ENCODE measurements around the gene WASF2. TPM values are rescaled to one million over a fixed set of nuclear protein-coding genes. Genes with fewer than 3 reads are reported as not detected.

The WASF2 gene
- total RNA-seq, 1 donor from 2014 or later = 156 TPM

DNA sequence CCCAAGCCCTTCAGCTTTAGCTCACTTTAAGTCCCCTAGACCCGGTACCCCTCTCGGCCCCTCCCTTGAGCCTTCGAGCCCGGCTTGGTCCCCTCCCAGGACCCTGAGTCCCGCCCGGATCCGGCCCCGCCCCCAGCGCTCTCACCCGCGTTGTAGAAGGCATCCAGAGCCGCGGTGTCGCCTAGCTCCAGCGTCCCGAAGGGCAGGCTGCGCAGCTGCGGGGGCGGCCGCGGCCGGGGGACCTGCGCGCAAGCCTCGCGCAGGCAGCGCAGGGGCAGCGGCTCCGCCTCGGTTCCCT lies 123.9 kb downstream of the WASF2 start:
- peak overlapping the region; percentile 75 for H3K4me3 ChIP-seq
- peak; percentile 67 for ATAC-seq
- H3K9me3 ChIP-seq = no peaks in the 10 kb centered on the region
- peak overlapping the region; percentile 96 for H3K27ac ChIP-seq
- DNase-seq = peak; percentile 96
- no peak for TF ChIP-seq CTCF (IDR thresholded peaks at IDR 0.05)
- H3K27me3 ChIP-seq = no peaks in the 10 kb centered on the region
- H3K4me1 ChIP-seq = peaks cover 40% of the 10 kb centered on the region
- intact Hi-C loops (cut with DNase I) = no loop called here
- H3K36me3 ChIP-seq = peaks cover 37% of the 10 kb centered on the region

GRCh38 chr1:27365372-27366112 lies 124.4 kb downstream of the WASF2 start:
- H3K36me3 ChIP-seq = peaks cover 42% of the 10 kb centered on the region
- H3K27ac ChIP-seq = peak overlapping the region; percentile 96
- H3K27me3 ChIP-seq = no peaks in the 10 kb centered on the region
- peaks cover 40% of the 10 kb centered on the region for H3K4me1 ChIP-seq
- TF ChIP-seq CTCF (IDR thresholded peaks at IDR 0.05) = no peak
- ATAC-seq (peak; percentile 79), DNase-seq (peak; percentile 94)
- no peaks in the 10 kb centered on the region for H3K9me3 ChIP-seq
- intact Hi-C loops (cut with DNase I) = no loop called here
- H3K4me3 ChIP-seq = peak overlapping the region; percentile 75

DNA sequence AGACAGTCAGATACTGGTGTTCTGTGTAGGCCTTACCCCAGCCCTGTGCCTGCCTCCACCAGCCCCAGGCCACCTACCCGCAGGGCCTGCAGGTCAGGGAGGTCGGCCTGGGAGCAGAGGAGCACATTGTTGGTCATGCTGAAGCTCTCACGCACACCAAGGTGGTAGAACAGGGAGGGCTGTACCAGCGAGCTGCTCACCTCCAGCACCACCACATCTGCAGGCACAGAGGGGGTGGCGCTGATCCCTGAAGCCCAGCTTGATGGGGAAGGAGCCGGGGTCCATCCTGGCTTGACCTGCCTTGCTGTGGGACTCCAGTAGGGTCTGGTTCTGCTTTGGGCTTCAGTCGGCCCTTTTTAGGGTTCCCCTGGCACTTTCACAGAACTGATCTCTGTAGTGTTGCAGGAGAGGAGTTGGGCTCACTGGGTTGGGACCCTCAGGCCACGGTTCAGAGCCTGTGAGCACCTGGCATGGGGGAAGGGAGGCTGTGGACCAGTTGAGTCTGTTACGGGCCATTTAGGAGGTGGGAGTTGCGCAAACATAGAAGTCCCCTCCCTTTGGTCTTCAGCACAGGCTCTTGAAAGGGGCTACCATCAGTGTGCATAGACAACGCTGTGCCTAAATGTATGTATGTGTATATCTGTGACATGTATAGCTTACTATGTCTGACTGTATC lies 125.1 kb downstream of the WASF2 start:
- Histone ChIP-seq H3K4me3 (peak overlapping the region; percentile 75), H3K27me3 (no peaks in the 10 kb centered on the region), H3K27ac (peak overlapping the region; percentile 96), H3K36me3 (peaks cover 49% of the 10 kb centered on the region), H3K9me3 (no peaks in the 10 kb centered on the region), H3K4me1 (peaks cover 40% of the 10 kb centered on the region)
- no peak for ATAC-seq
- TF ChIP-seq CTCF (IDR thresholded peaks at IDR 0.05) = no peak
- DNase-seq = peak; percentile 58
- intact Hi-C loops (cut with DNase I) = no loop called here

- intact Hi-C loops (cut with DNase I) = no loop called here
- Histone ChIP-seq H3K9me3 (no peaks in the 10 kb centered on the region), H3K27ac (peak overlapping the region; percentile 96), H3K36me3 (peaks cover 57% of the 10 kb centered on the region), H3K27me3 (no peaks in the 10 kb centered on the region), H3K4me3 (peak overlapping the region; percentile 75), H3K4me1 (peaks cover 34% of the 10 kb centered on the region)
- ATAC-seq = no peak
- peak; percentile 61 for DNase-seq
- no peak for TF ChIP-seq CTCF (IDR thresholded peaks at IDR 0.05)
Measured at GRCh38 chr1:27363766-27364695, 125.9 kb downstream of the WASF2 start.

- Histone ChIP-seq H3K4me1 (peaks cover 14% of the 10 kb centered on the region), H3K36me3 (peaks cover 80% of the 10 kb centered on the region), H3K27ac (no peak overlapping the region), H3K9me3 (no peaks in the 10 kb centered on the region), H3K27me3 (no peaks in the 10 kb centered on the region), H3K4me3 (no peak overlapping the region)
- no peak for TF ChIP-seq CTCF (IDR thresholded peaks at IDR 0.05)
- DNase-seq (no peak), ATAC-seq (no peak)
- intact Hi-C loops (cut with DNase I) = no loop called here
Measured at GRCh38 chr1:27361553-27361952, 128.4 kb downstream of the WASF2 start.
